ENCODE data around the gene DGCR2.
"Not testable (repeated sequence)": the region's sequence is repeated elsewhere in the genome, so short reads cannot be mapped to it uniquely, and the experiment has no call there.

The DGCR2 gene

DNA sequence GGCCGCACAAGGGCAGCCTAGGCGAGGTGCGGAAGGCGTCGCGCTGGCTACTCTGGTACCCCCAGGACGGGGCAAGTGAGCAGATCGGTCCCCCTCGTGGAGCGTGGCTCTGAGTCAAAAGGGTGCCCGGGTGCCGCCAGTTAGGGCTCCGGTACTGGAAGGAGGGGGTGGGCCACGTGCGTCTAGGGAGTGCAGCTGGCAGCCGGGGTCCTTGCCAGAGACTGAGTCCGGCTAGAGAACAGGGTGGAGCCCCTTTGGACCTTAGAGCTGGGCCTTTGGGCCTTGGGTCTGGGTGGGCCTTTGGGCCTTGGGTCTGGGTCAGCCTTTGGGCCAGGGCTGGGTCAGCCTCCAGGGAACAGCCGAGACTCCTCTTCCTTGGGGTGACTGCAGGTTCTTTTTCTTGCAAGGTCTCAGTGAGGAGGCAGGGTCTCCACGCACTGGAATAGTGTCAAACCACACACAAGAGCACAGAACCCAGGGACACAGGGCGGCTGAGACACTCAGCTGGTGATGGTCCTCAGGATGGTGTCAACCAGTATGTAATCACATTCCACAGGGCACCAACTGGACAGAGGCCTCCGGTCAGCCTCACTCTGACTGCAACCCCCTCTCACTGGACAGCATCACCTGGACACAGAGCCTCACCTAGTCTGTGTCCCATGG lies 91.9 kb downstream of the DGCR2 start:
- DNase-seq (ENCODE audit: low read depth in 2 of 2), result not testable (repeated sequence)

DNA sequence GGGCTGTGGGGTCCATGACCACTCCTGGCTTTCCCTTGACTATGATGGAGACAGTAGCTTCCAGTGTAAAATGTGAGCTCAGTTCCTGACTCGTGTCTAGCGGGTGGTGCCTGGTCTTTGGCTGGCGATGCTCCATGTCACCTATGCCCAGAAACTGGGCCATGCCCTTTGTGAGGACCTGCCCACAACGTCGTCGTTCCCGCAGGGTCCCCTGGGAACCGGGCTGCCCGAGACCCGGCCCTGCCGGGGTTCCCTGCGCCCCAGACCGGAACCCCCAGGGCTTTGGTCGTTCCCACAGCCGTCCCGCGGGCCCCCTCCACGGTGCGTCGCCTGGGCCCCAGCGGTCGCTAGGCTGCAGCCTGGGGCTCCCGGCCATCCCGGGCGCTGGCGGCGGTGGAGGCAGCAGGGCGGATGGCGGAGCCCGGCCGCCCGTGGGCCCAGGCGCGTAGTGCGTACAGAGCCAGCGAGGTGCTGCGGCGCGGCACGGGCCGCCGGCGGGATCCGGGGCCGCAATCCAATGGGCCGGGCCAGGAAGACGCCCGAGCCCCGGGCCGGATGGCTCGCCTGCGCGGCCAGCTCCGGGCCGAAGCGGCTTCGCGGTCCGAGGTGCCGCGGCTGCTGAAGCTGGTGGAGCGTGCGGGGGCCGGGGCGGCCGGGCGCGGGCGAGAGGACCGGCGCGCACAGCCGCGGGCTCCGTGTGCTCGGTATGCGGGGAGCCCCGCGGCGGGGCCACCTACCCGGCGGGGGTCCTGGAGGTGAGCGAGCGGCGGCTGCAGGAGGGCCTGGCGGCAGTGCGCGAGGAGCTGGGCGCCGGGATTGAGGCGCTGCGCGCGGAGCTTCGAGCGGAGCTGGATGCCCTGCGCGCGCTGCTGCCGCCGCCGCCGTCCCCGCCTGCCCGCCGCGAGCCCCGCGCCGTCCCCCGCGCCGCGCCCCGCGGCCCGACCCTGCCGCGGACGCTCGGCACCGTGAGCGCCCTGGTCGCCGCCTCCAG lies 92.8 kb downstream of the DGCR2 start:
- not testable (repeated sequence) for DNase-seq (ENCODE audit: low read depth in 2 of 2)

DNA sequence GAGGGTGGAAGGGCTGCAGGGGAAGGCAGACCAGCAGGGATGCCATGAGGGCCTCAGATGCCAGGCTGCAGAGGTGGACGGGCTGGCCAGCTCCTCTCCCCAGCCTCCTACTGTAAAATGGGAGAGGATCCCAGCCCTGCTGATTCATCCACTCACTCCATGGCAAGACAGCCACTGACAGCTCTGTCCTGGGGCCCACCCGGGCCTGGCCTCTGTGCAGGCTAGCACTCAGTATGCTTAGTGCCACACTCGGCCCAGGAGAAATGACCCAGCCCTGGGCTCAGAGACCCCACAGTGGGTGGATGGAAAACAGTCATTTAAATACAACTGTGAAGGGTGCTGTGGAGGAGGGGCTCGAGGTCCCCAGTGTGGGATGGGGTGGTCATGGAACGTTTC lies 94.2 kb downstream of the DGCR2 start:
- DNase-seq (ENCODE audit: low read depth in 2 of 2), result not testable (repeated sequence)

DNA sequence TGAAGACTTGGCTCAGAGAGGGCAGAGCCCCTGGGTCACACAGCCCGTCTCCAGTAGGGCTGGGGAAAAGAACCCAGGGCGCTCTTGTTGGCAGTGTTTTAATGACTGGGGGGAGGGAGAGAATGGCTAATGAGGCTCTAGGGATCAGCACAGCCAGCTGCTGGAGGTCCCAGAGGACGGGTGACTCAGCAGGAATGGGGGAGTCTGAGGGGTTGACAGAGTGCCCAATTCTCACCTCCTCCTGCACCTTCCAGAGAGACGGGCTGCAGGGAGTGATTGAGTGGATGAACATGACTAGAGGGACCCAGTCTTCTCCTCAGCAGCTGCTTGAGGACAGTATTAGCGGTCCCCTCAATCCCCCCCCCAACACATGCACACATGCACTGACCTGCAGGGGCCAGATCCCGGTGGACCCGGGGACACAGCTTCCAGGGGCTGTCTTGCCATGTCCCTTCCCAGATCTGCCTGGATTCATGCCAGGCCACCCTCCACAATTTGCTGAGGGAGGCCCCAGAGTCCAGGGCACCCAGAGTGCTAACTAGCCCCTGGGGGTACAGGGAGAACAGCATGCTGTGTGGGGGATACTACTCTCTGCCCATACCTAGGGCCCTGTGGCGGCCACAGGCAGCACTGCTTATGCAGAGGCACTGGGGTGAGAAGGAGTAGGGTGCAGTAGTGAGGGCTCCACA lies 94.7 kb downstream of the DGCR2 start:
- not testable (repeated sequence) for DNase-seq (ENCODE audit: low read depth in 2 of 2)

DNA sequence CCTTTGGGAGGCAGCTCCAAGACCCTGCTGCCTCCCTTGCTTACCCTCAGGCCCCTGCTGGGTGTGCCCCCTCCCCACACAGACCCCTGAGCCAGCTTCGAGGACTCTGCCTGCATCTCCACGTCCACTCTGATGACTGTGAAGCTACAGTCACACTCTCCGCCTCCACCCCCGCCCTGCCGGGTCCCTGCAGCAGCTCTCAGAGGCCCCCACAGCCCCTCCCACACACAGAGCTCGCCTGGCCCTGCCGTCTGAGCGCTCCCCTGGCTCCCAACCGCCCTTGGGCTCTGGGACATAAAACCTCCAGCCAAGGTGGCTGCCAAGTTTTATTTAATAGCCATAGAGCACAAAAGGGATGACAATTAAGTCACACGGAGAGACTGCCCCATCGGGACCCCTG lies 96.1 kb downstream of the DGCR2 start:
- DNase-seq (ENCODE audit: low read depth in 2 of 2), result not testable (repeated sequence)

DNA sequence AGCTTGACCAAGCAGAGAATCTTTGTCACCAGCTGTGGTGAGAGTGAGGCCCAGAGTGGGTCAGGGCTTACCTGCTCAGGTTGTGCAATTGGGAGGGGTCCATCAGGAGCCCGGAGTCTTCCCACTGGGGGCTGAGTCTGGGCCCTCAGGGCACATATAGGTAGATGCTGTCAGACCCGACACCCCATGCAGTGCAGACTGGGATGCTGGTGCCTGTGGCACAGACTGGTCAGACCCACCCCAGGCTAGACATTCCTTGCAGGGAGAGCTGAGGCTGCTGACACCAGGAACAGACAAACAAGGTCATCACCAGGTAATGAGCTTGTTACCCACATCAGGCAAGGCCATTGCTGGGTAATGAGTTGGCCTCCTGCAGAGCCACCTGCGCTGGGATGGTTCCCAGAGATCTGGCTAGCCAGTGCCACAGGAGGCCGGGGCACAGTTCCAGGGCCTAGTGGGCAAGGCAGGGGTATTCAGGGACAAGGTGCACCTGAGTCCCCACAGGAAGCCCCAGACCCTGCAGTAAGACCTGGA lies 97.2 kb downstream of the DGCR2 start:
- not testable (repeated sequence) for DNase-seq (ENCODE audit: low read depth in 2 of 2)

DNA sequence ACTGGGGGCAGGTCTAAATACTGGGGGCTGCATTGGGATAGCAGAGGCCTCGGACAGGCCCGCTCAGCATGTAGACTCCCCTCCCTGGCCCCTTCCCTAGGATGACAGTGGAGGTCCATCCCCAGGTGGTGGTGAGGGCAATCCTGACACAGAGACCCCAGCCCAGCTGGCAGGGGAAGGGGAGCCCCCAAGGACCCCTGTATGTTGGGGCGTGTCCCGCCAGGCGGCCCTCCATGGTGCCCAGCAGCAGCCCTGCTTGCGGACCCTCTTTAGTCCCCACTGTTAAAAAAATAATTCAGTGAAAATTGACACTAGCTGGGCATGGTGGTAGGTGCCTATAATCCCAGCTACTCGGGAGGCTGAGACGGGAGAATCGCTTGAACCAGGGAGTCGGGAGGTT lies 98.3 kb downstream of the DGCR2 start:
- not testable (repeated sequence) for DNase-seq (ENCODE audit: low read depth in 2 of 2)

DNA sequence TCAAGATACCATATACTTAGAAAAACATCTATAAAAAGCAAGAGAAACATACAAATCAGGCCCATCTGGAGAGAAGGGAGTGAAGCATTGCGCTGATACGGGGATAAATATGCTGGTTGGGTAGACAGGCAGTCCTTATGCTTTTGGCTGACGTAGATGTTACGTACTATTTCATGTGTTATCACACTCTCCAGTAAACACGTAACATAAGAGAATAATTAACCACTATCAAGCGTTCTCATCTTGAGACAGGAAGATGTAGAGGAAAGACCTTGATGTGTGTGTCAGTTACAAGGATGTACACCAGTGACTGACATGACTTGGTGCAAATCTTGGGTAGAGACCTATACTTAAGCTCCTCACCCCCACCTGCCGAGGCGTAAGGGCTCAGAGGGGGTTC lies 99.5 kb downstream of the DGCR2 start:
- DNase-seq (ENCODE audit: low read depth in 2 of 2), result no peak

DNA sequence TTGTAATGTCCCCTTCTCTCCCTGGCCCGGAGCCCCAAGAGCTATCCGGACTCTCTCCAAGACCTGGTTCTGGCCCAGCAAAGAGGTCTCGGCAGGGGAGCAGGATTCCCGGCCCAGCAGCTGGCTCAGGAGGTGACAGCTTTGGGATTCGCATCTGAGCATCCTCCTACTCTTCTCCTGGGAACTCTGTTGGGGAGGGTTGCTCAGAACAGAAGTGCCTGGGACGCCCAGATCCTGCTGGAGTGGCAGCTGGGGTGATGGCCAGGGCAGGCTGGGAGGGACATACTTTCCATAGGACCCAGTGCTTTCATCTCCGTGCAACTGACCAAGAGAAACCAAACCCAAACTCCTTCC lies 102.6 kb downstream of the DGCR2 start:
- DNase-seq (ENCODE audit: low read depth in 2 of 2), result no peak

DNA sequence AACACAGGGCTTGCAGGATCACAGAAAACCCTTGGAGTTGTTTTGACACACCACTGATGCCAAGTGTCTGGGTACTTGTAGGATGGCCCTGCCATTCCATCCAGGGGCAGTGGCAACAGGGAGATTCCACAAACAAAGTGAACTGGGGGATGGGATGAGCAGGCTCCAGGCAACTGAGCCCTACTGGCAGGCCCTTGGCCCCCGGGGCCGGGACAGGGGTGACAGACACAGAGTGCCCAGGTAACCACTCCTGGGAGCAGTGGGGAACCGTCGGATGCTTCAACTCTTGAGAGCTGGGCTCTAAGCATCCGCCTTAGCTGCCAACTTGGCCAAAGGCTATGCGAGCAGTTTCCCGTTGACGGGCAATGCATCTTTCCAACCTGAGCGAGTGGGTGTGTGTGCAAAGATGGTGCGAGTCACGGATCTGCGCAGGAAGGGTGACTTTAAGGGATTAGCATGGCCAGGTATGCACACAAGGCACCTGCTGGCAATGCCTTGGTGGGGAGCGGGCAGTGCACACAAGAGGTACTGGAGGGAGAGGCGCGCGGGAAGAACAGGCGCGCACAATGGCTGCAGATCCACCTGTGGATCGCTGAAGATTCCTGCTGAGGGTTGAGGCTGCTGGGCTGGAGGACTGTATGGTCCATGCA lies 103.1 kb downstream of the DGCR2 start:
- DNase-seq (ENCODE audit: low read depth in 2 of 2), result no peak

DNA sequence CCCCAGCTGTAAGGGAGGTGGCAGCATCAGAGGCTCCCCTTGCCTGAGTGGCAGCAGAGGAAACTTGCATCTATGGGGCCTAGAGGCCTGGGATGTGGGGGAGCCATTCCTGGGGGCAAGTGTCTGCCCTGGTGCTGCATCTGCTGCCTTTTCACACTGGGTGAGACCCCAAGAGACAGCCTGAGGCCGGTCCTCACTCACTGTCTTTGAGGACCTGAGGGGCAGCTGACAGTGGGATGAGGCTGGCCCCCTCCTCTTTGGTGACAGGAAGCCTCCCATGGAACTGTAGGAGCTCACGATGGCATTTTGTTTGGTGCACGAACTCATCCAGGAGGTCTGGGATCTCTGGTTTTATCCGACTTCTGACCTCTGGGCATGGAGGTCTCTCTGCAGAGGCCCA lies 104.0 kb downstream of the DGCR2 start:
- no peak for DNase-seq (ENCODE audit: low read depth in 2 of 2)

DNA sequence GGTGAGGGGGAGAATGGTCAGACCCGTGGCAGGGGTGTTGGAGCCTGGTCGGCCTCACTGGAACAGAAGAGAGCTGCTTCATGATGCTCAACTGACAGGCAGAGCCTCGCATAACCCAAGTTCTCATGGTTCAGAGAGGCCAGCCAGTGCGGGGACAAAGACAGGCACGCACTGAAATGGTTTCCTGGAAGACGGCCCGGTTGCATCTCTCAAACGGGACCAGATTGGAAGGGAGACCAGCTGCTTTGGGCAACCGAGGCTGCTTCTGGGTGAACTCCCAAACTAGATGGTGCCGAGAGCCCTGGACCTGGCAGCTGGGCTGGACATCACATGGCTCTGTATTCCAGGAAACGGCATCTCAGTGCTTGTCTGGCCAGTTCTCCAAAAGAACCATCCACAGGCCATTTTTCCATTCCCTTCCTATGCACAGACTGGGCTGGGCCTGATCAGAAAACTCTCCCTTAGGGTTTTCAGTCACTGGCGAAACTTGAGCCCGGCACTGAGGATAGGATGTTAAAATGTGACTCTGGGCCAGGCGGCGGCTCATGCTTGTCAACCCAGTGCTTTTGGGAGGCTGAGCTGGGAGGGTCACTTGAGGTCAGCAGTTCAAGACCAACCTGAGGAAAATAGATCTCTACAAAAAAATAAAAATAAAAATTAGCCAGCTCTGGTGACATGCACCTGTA lies 106.0 kb downstream of the DGCR2 start:
- no peak for DNase-seq (ENCODE audit: low read depth in 2 of 2)

DNA sequence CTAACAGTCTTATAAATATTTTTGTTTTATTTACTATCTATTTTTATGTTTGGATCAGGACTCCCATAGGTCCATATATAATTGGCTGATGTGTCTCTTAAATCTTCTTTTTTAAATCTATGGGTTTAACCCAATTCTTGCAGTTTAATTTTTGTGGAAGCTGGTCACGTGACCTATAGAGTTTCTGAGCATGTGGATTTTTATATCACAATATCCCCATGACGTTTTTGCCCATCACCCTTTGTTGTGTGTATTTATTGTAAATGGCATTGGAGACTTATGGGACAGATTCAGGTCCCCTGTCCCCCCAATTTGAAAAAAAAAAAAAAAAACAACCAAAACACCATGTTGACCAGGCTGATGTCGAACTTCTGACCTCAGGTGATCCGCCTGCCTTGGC lies 107.3 kb downstream of the DGCR2 start:
- DNase-seq (ENCODE audit: low read depth in 2 of 2), result no peak

DNA sequence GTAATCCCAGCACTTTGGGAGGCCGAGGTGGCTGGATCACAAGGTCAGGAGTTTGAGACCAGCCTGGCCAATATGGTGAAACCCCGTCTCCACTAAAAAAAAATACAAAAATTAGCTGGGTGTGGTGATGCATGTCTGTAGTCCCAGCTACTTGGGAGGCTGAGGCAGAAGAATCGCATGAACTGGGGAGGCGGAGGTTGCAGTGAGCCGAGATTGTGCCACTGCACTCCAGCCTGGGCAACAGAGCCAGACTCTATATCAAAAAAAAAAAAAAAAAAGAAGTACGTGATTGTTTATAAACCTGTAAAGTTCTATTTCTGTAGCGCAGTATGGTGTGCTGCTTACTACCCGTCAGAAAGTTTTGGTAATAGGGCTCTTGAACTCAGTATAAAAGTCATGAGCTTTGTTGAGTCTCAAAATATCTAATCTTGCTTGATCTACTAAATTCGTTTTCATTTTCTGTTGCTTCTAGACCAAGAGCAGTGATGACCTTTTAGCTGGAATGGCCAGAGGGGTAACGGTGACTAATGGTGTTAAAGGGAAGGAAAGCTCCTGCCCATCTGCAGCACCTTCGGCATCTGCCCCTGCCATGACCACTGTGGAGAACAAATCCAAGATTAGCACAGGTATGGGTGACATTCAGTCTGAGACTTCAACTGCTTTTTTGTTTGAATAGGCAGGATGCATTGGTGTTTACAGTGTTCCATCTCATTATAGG lies 108.2 kb downstream of the DGCR2 start:
- DNase-seq (ENCODE audit: low read depth in 2 of 2), result not testable (repeated sequence)

DNA sequence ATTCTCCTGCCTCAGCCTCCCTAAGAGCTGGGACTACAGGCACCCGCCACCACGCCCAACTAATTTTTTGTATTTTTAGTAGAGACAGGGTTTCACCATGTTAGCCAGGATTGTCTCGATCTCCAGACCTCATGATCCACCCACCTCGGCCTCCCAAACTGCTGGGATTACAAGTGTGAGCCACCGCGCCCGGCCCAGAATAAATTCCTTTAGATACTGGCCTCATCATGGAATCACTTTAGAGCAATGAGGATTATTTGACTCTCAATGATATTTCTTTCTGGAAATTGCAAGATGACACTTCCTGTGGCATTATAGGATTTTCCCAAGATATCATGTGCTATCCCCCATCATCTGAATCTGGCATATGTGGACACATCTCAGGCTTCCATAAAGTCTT lies 108.8 kb downstream of the DGCR2 start:
- DNase-seq (ENCODE audit: low read depth in 2 of 2), result not testable (repeated sequence)

DNA sequence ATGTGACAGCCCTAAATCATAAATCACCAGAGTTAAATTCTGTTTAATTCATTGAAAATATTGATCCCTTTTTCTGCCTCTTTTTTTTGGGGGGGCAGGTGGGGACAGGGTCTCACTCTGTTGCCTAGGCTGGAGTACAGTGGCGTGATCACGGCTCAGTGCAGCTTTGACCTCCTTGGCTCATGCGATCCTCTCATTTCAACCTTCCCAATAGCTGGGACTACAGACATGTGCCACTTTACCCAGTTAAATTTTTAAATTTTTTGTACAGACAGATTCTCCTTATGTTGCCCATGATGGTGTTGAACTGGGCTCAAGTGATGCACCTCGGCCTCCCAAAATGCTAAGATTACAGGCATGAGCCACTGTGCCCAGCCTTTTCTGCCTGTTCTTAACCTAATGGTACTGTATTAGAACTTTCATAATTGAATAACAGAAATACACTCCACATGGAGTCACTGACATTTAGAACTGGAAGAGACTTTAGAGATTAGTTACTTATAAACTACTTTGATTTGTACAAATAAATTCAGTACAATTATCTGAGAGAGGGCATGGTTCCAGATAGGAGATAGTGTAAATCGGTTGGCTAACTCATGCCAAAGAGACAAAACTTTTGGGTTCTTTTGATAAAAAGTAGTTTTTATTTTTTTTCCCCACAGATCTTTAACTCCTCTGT lies 109.8 kb downstream of the DGCR2 start:
- DNase-seq (ENCODE audit: low read depth in 2 of 2), result no peak

DNA sequence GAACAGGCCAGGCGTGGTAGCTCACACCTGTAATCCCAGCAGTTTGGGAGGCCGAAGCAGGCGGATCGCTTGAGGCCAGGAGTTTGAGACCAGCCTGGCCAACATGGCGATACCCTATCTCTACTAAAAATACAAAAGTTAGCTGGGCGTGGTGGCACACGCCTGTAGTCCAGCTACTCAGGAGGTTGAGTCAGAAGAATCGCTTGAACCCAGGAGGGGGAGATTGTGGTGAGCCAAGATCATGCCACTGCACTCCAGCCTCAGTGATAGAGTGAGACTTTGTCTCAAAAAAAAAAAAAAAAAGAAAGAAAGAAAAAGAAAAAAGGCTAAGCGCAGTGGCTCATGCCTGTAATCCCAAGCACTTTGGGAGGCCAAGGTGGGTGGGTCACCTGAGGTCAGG lies 110.6 kb downstream of the DGCR2 start:
- DNase-seq (ENCODE audit: low read depth in 2 of 2), result not testable (repeated sequence)

DNA sequence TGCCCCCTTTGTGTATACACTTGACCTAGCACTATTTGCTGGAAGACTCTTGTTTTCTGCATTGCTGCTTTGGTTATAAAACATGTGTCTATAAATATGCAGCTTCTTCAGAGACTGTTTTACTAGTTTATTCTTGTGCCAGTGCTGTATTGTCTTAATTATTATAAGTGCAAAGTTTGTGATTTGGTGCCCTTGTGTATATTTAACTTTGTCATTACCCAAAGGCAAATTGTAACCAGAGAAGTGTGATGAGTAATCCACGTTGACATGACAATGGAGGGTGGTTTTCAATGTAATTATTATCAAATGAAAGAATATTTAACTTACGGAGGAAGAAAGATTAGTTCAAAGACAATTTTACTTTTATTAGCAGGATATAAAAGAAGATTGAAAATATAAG lies 111.1 kb downstream of the DGCR2 start:
- no peak for DNase-seq (ENCODE audit: low read depth in 2 of 2)

DNA sequence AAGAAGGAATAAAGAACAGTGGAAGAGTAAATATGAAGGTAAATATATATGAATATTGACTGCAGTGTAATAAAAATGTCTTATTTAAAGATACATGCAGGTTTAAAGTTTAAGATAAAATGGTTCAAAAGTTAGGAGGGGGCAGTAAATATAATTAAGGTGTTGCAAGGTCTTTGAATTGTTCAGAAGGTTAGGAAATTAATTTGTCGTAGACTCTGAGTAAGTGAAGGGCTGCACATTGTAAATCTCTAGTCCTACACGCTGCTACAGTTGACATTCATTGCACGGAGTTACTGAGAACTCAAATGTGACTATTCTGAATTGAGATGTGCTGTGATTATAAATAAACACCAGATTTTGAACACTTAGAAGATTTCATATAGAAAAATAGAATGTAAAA lies 116.3 kb downstream of the DGCR2 start:
- no peak for DNase-seq (ENCODE audit: low read depth in 2 of 2)

DNA sequence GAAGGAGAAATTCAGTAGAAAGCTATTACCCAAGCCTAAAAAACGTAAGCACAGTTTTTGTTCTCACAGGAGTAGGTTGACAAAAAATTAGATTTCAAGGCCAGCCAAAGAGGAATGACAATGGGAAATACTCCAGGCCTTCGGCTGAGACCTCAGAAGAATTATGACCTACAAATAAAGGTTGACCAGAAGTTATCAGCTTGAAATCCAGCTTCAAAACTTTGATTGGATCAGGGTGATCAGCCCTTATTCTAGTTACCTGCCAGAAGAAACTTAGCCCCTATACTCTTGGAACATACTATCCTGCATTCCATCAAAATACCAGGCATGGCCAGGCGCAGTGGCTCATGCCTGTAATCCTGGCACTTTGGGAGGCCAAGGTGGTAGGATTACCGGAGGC lies 117.7 kb downstream of the DGCR2 start:
- DNase-seq (ENCODE audit: low read depth in 2 of 2), result no peak
